Measurements from ENCODE around the gene HSD11B1.

HSD11B1 gene

DNA sequence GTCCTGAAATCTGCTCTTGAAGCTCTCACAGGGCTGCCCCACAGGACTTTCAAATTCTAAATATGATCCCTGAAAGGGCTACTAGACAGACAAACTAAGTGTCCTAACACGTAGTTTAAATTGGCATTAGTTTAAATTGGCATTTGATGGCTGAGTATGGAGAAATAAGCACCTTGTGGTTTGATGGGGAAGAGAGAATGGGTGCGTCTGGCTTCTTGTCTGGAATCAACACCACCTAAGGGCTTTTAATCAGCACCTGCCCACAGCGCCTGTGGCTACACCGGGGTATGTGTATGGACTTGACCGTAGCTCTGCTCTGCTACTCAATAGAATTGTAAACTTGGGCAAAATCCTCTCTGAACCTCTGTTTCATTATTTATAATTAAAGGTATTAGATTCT, 46.7 kb upstream of the HSD11B1 start:
- Histone ChIP-seq H3K79me2 (ENCODE audit: insufficient read depth, low read length) (no peaks in the 10 kb centered on the region), H3K9me2 (replicated peaks; ENCODE audit: low read depth, low read length) (no peaks in the 10 kb centered on the region), H3K4me2 (ENCODE audit: low read depth, low read length, poor library complexity, severe bottlenecking) (no peak overlapping the region), H3K9ac (ENCODE audit: low read depth, low read length, poor library complexity, severe bottlenecking) (no peak overlapping the region), H3K9me3 (ENCODE audit: insufficient read depth, low read depth, low read length) (no peaks in the 10 kb centered on the region), H2AFZ (ENCODE audit: low read length) (no peak overlapping the region), H3F3A (ENCODE audit: low read depth) (no peaks in the 10 kb centered on the region), H3K4me1 (ENCODE audit: insufficient read depth, low read length, poor library complexity, severe bottlenecking) (peaks cover 7% of the 10 kb centered on the region), H3K36me3 (ENCODE audit: insufficient read depth, low read length) (no peaks in the 10 kb centered on the region), H4K20me1 (ENCODE audit: insufficient read depth, low read length, poor library complexity, severe bottlenecking) (no peaks in the 10 kb centered on the region), H3K4me3 (ENCODE audit: low read length, poor library complexity, severe bottlenecking) (no peak overlapping the region), H3K27me3 (ENCODE audit: insufficient read depth, low read length, poor library complexity, severe bottlenecking) (peaks cover 5% of the 10 kb centered on the region)
- no peak for TF ChIP-seq EZH2phosphoT487 (IDR thresholded peaks at IDR 0.05; ENCODE audit: borderline replicate concordance)
- TF ChIP-seq, protein P1, sequence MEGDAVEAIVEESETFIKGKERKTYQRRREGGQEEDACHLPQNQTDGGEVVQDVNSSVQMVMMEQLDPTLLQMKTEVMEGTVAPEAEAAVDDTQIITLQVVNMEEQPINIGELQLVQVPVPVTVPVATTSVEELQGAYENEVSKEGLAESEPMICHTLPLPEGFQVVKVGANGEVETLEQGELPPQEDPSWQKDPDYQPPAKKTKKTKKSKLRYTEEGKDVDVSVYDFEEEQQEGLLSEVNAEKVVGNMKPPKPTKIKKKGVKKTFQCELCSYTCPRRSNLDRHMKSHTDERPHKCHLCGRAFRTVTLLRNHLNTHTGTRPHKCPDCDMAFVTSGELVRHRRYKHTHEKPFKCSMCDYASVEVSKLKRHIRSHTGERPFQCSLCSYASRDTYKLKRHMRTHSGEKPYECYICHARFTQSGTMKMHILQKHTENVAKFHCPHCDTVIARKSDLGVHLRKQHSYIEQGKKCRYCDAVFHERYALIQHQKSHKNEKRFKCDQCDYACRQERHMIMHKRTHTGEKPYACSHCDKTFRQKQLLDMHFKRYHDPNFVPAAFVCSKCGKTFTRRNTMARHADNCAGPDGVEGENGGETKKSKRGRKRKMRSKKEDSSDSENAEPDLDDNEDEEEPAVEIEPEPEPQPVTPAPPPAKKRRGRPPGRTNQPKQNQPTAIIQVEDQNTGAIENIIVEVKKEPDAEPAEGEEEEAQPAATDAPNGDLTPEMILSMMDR (conservative IDR thresholded peaks at IDR 0.05; ENCODE audit: low read length): no peak

DNA sequence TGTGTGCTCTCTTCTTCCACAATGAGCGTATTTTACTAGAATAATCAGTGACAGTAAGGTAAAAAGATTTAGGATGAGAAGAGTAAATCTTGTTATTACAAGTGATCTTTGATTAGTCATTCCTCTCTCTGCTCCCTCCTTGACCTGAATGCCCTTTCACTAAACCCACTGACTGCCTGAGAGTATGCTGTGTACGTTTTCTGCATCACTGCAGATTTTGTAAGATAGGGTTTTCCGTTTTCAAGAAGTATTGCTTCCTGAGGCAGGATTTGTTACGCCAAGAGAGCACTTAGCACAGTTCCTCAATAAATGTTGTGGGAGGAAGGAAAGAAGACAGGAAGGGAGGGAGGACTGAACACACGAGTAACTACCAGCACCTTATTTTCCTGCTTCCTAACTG, 44.7 kb upstream of the HSD11B1 start:
- no peaks in the 10 kb centered on the region for H3K9me2 ChIP-seq (replicated peaks; ENCODE audit: low read depth, low read length)
- H3K4me3 ChIP-seq (ENCODE audit: low read length, poor library complexity, severe bottlenecking): no peak overlapping the region
- peaks cover 7% of the 10 kb centered on the region for H3K4me1 ChIP-seq (ENCODE audit: insufficient read depth, low read length, poor library complexity, severe bottlenecking)
- H3F3A ChIP-seq (ENCODE audit: low read depth): no peaks in the 10 kb centered on the region
- no peak overlapping the region for H3K9ac ChIP-seq (ENCODE audit: low read depth, low read length, poor library complexity, severe bottlenecking)
- TF ChIP-seq, protein P1 (conservative IDR thresholded peaks at IDR 0.05; ENCODE audit: low read length): no peak
- TF ChIP-seq EZH2phosphoT487 (IDR thresholded peaks at IDR 0.05; ENCODE audit: borderline replicate concordance): no peak
- H4K20me1 ChIP-seq (ENCODE audit: insufficient read depth, low read length, poor library complexity, severe bottlenecking): no peaks in the 10 kb centered on the region
- no peaks in the 10 kb centered on the region for H3K79me2 ChIP-seq (ENCODE audit: insufficient read depth, low read length)
- H3K27me3 ChIP-seq (ENCODE audit: insufficient read depth, low read length, poor library complexity, severe bottlenecking): peaks cover 5% of the 10 kb centered on the region
- no peaks in the 10 kb centered on the region for H3K9me3 ChIP-seq (ENCODE audit: insufficient read depth, low read depth, low read length)
- H3K4me2 ChIP-seq (ENCODE audit: low read depth, low read length, poor library complexity, severe bottlenecking): no peak overlapping the region
- no peaks in the 10 kb centered on the region for H3K36me3 ChIP-seq (ENCODE audit: insufficient read depth, low read length)
- no peak overlapping the region for H2AFZ ChIP-seq (ENCODE audit: low read length)

GRCh38 chr1:209661071-209661470, 43.6 kb upstream of the HSD11B1 start:
- peaks cover 7% of the 10 kb centered on the region for H3K4me1 ChIP-seq (ENCODE audit: insufficient read depth, low read length, poor library complexity, severe bottlenecking)
- H3K9me2 ChIP-seq (replicated peaks; ENCODE audit: low read depth, low read length): no peaks in the 10 kb centered on the region
- H3K27me3 ChIP-seq (ENCODE audit: insufficient read depth, low read length, poor library complexity, severe bottlenecking): peaks cover 5% of the 10 kb centered on the region
- no peak overlapping the region for H3K4me3 ChIP-seq (ENCODE audit: low read length, poor library complexity, severe bottlenecking)
- no peak overlapping the region for H2AFZ ChIP-seq (ENCODE audit: low read length)
- no peaks in the 10 kb centered on the region for H3K36me3 ChIP-seq (ENCODE audit: insufficient read depth, low read length)
- no peak overlapping the region for H3K4me2 ChIP-seq (ENCODE audit: low read depth, low read length, poor library complexity, severe bottlenecking)
- H4K20me1 ChIP-seq (ENCODE audit: insufficient read depth, low read length, poor library complexity, severe bottlenecking): no peaks in the 10 kb centered on the region
- no peaks in the 10 kb centered on the region for H3K79me2 ChIP-seq (ENCODE audit: insufficient read depth, low read length)
- H3K9me3 ChIP-seq (ENCODE audit: insufficient read depth, low read depth, low read length): no peaks in the 10 kb centered on the region
- no peak overlapping the region for H3K9ac ChIP-seq (ENCODE audit: low read depth, low read length, poor library complexity, severe bottlenecking)
- H3F3A ChIP-seq (ENCODE audit: low read depth): no peaks in the 10 kb centered on the region
- TF ChIP-seq, protein P1 (conservative IDR thresholded peaks at IDR 0.05; ENCODE audit: low read length): no peak
- TF ChIP-seq EZH2phosphoT487 (IDR thresholded peaks at IDR 0.05; ENCODE audit: borderline replicate concordance): no peak

Data from Loucy (cell line).